ENCODE results near the gene OTUD4.

OTUD4 gene

GRCh38 chr4:145093638-145094037, 86.8 kb downstream of the OTUD4 start:
- H3K4me3 ChIP-seq (ENCODE audit: low read depth, low read length), result no peak overlapping the region
- TF ChIP-seq CTCF (IDR thresholded peaks at IDR 0.05; ENCODE audit: low read depth, low read length), result no peak

GRCh38 chr4:145090380-145090779, 90.0 kb downstream of the OTUD4 start:
- no peak overlapping the region for H3K4me3 ChIP-seq (ENCODE audit: low read depth, low read length)
- no peak for TF ChIP-seq CTCF (IDR thresholded peaks at IDR 0.05; ENCODE audit: low read depth, low read length)

- no peak overlapping the region for H3K4me3 ChIP-seq (ENCODE audit: low read depth, low read length)
- TF ChIP-seq CTCF (IDR thresholded peaks at IDR 0.05; ENCODE audit: low read depth, low read length), result no peak
Measured at GRCh38 chr4:145083891-145084605, 96.3 kb downstream of the OTUD4 start.

All from WI38 (cell line).